ENCODE measurements around the gene TANGO2.

Gene TANGO2

GRCh38 chr22:20106205-20106848 lies 85.4 kb downstream of the TANGO2 start:
- no peak for DNase-seq (ENCODE audit: low read depth in 3 of 3)

GRCh38 chr22:20106849-20107237 lies 85.9 kb downstream of the TANGO2 start:
- DNase-seq (ENCODE audit: low read depth in 3 of 3) = no peak

- DNase-seq (ENCODE audit: low read depth in 3 of 3) = no peak
Observed at GRCh38 chr22:20107471-20107901, 86.6 kb downstream of the TANGO2 start.

GRCh38 chr22:20107951-20108756 lies 87.2 kb downstream of the TANGO2 start:
- DNase-seq (ENCODE audit: low read depth in 3 of 3) = no peak

- no peak for DNase-seq (ENCODE audit: low read depth in 3 of 3)
Observed at GRCh38 chr22:20108757-20109230, 87.9 kb downstream of the TANGO2 start.

GRCh38 chr22:20109411-20110358 lies 88.8 kb downstream of the TANGO2 start:
- DNase-seq (ENCODE audit: low read depth in 3 of 3) = no peak

- DNase-seq (ENCODE audit: low read depth in 3 of 3) = no peak
Observed at GRCh38 chr22:20110359-20110985, 89.6 kb downstream of the TANGO2 start.

- DNase-seq (ENCODE audit: low read depth in 3 of 3) = no peak
Observed at GRCh38 chr22:20111045-20111688, 90.3 kb downstream of the TANGO2 start.

GRCh38 chr22:20111689-20112622 lies 91.0 kb downstream of the TANGO2 start:
- DNase-seq (ENCODE audit: low read depth in 3 of 3) = no peak

GRCh38 chr22:20112623-20113511 lies 92.0 kb downstream of the TANGO2 start:
- DNase-seq (ENCODE audit: low read depth in 3 of 3) = no peak

GRCh38 chr22:20113551-20114310 lies 92.8 kb downstream of the TANGO2 start:
- DNase-seq (ENCODE audit: low read depth in 3 of 3) = no peak

GRCh38 chr22:20114506-20115475 lies 93.9 kb downstream of the TANGO2 start:
- DNase-seq (ENCODE audit: low read depth in 3 of 3) = no peak

- DNase-seq (ENCODE audit: low read depth in 3 of 3) = no peak
Observed at GRCh38 chr22:20115691-20116375, 94.9 kb downstream of the TANGO2 start, which contains the start of gene RANBP1. Gene RANBP1, plus strand, starts transcription at chr22:20116104. Its CDS starts 81 bp downstream, at chr22:20116185.

- DNase-seq (ENCODE audit: low read depth in 3 of 3) = no peak
Observed at GRCh38 chr22:20116376-20116950, 95.6 kb downstream of the TANGO2 start.

Measured in stimulated activated CD4-positive, alpha-beta T cell treated with anti-CD3 and anti-CD28 coated beads, TNF-alpha, amount 100 ng/mL, for 24 hours (primary cell).